Activated CD8-positive, alpha-beta T cell treated with anti-CD3 and anti-CD28 coated beads, Interleukin-2, amount 10 ng/mL, durations not matched to agents 7 days and 5 days (primary cell): ENCODE measurements around the gene ZFP36L1. TPM values are rescaled to one million over a fixed set of nuclear protein-coding genes. Genes with fewer than 3 reads are reported as not detected.
A peak's percentile ranks its signal among the peaks of the same experiment; 100 is the strongest.

Source experiments
- ATAC-seq: fragments of 150-1000 bp; cut with Tn5 transposase; one replicate; pipeline ENCODE4 v1.10.0; 2021; ENCODE audit warnings: moderate library complexity
- CTCF ChIA-PET: fragments of 350-600 bp; sonication (Branson Sonifier 250); formaldehyde crosslinking; loops from one replicate; lab custom pipeline; 2021; ENCODE audit warnings: antibody characterized with exemption; lab: Charles Lee
- POLR2A ChIA-PET: fragments of 350-600 bp; sonication (Branson Sonifier 250); formaldehyde crosslinking; loops from one replicate; lab custom pipeline; 2021; ENCODE audit warnings: antibody characterized with exemption; lab: Charles Lee
- DNase-seq: peaks from one replicate; pipeline ENCODE4 v3.0.0-alpha.2; 2020
- H3K27ac Mint-ChIP-seq: one replicate; pipeline ENCODE4 v1.8.0; 2021; ENCODE audit warnings: mild to moderate bottlenecking, mixed read lengths
- H3K27me3 Mint-ChIP-seq: one replicate; pipeline ENCODE4 v1.8.0; 2021; ENCODE audit warnings: low read depth, mixed read lengths
- H3K36me3 Mint-ChIP-seq: one replicate; pipeline ENCODE4 v1.8.0; 2021; ENCODE audit warnings: low read depth, mixed read lengths
- H3K4me1 Mint-ChIP-seq: one replicate; pipeline ENCODE4 v1.8.0; 2021; ENCODE audit warnings: low read depth, mixed read lengths
- H3K4me3 Mint-ChIP-seq: one replicate; pipeline ENCODE4 v1.8.0; 2021; ENCODE audit warnings: mild to moderate bottlenecking, mixed read lengths
- H3K9me3 Mint-ChIP-seq: one replicate; pipeline ENCODE4 v1.8.0; 2022; ENCODE audit warnings: mixed read lengths; ENCODE audit not compliant: insufficient read depth
- total RNA-seq, 2 experiments: library from RNA; stranded (reverse); gene quantifications; one replicate each; pipeline ENCODE4 v1.2.3, GENCODE V29; 2021

Gene ZFP36L1
- total RNA-seq, 2 experiments from 2014 or later: 63.3 to 73.2 TPM

GRCh38 chr14:68760761-68761160 is 32.1 kb downstream of the ZFP36L1 start:
- H3K9me3 Mint-ChIP-seq: no peaks in the 10 kb centered on the region
- ChIA-PET CTCF (interaction anchor here (1.2 to 1.4 kb wide), 2 partner anchors 22 to 41 kb away, joined by 4 to 5 read pairs; no protein-coding TSS in a partner anchor), POLR2A (no interaction called here)
- H3K4me3 Mint-ChIP-seq: no peak overlapping the region
- ATAC-seq: no peak
- DNase-seq: no peak
- H3K36me3 Mint-ChIP-seq: no peaks in the 10 kb centered on the region
- no peak overlapping the region for H3K27ac Mint-ChIP-seq
- peaks cover 1% of the 10 kb centered on the region for H3K27me3 Mint-ChIP-seq
- H3K4me1 Mint-ChIP-seq: peaks cover 33% of the 10 kb centered on the region

GRCh38 chr14:68759937-68760336 is 32.9 kb downstream of the ZFP36L1 start:
- Mint-ChIP-seq H3K4me1 (peaks cover 27% of the 10 kb centered on the region), H3K36me3 (no peaks in the 10 kb centered on the region), H3K27ac (peak overlapping the region; percentile 19), H3K27me3 (peaks cover 1% of the 10 kb centered on the region), H3K4me3 (no peak overlapping the region), H3K9me3 (no peaks in the 10 kb centered on the region)
- no peak for ATAC-seq
- DNase-seq: no peak
- ChIA-PET CTCF (interaction anchor here (1.1 to 1.4 kb wide), 2 partner anchors 20 to 22 kb away, joined by 3 to 4 read pairs; no protein-coding TSS in a partner anchor), POLR2A (no interaction called here)

GRCh38 chr14:68759017-68759560 is 33.8 kb downstream of the ZFP36L1 start:
- CTCF ChIA-PET: interaction anchor here (1.7 kb wide), 1 partner anchor 21 kb away, joined by 7 read pairs; no protein-coding TSS in a partner anchor
- peaks cover 23% of the 10 kb centered on the region for H3K4me1 Mint-ChIP-seq
- POLR2A ChIA-PET: no interaction called here
- H3K4me3 Mint-ChIP-seq: no peak overlapping the region
- DNase-seq: no peak
- no peak overlapping the region for H3K27ac Mint-ChIP-seq
- H3K36me3 Mint-ChIP-seq: no peaks in the 10 kb centered on the region
- peaks cover 1% of the 10 kb centered on the region for H3K27me3 Mint-ChIP-seq
- ATAC-seq: no peak
- no peaks in the 10 kb centered on the region for H3K9me3 Mint-ChIP-seq

- ATAC-seq: no peak
- no peaks in the 10 kb centered on the region for H3K36me3 Mint-ChIP-seq
- DNase-seq: no peak
- no peak overlapping the region for H3K4me3 Mint-ChIP-seq
- H3K9me3 Mint-ChIP-seq: no peaks in the 10 kb centered on the region
- no peak overlapping the region for H3K27ac Mint-ChIP-seq
- ChIA-PET POLR2A (interaction anchor here (0.6 to 0.9 kb wide), 2 partner anchors 31 to 184 kb away, joined by 3 read pairs; no protein-coding TSS in a partner anchor), CTCF (interaction anchor here (1.7 kb wide), 1 partner anchor 22 kb away, joined by 7 read pairs; no protein-coding TSS in a partner anchor)
- H3K27me3 Mint-ChIP-seq: peaks cover under 1% of the 10 kb centered on the region
- peaks cover 23% of the 10 kb centered on the region for H3K4me1 Mint-ChIP-seq
Observed at GRCh38 chr14:68758301-68758700, 34.6 kb downstream of the ZFP36L1 start.

GRCh38 chr14:68757618-68758081 is 35.2 kb downstream of the ZFP36L1 start:
- H3K4me1 Mint-ChIP-seq: peaks cover 23% of the 10 kb centered on the region
- H3K27me3 Mint-ChIP-seq: no peaks in the 10 kb centered on the region
- H3K27ac Mint-ChIP-seq: no peak overlapping the region
- ATAC-seq (no peak), DNase-seq (no peak)
- ChIA-PET CTCF (interaction anchor here (1.2 to 1.7 kb wide), 5 partner anchors 13 to 43 kb away, joined by 3 to 7 read pairs (median 3); partner anchors contain the start of gene ZFP36L1), POLR2A (interaction anchor here (0.5 to 0.9 kb wide), 3 partner anchors 31 to 183 kb away, joined by 3 read pairs; no protein-coding TSS in a partner anchor)
- no peaks in the 10 kb centered on the region for H3K9me3 Mint-ChIP-seq
- H3K4me3 Mint-ChIP-seq: no peak overlapping the region
- no peaks in the 10 kb centered on the region for H3K36me3 Mint-ChIP-seq

- ChIA-PET POLR2A (no interaction called here), CTCF (interaction anchor here (1.2 to 1.3 kb wide), 4 partner anchors 12 to 42 kb away, joined by 3 to 4 read pairs (median 3); partner anchors contain the start of gene ZFP36L1)
- no peak overlapping the region for H3K4me3 Mint-ChIP-seq
- H3K9me3 Mint-ChIP-seq: no peaks in the 10 kb centered on the region
- no peak overlapping the region for H3K27ac Mint-ChIP-seq
- H3K27me3 Mint-ChIP-seq: peaks cover 3% of the 10 kb centered on the region
- ATAC-seq (no peak), DNase-seq (no peak)
- no peaks in the 10 kb centered on the region for H3K36me3 Mint-ChIP-seq
- peaks cover 23% of the 10 kb centered on the region for H3K4me1 Mint-ChIP-seq
Observed at GRCh38 chr14:68756734-68757133, 36.1 kb downstream of the ZFP36L1 start.

GRCh38 chr14:68756000-68756481 is 36.8 kb downstream of the ZFP36L1 start:
- DNase-seq: no peak
- CTCF ChIA-PET: interaction anchor here (1.3 kb wide), 1 partner anchor 32 kb away, joined by 4 read pairs; no protein-coding TSS in a partner anchor
- POLR2A ChIA-PET: interaction anchor here (1.1 kb wide), 1 partner anchor 26 kb away, joined by 3 read pairs; no protein-coding TSS in a partner anchor
- no peak overlapping the region for H3K4me3 Mint-ChIP-seq
- H3K27ac Mint-ChIP-seq: peak overlapping the region; percentile 5
- H3K27me3 Mint-ChIP-seq: peaks cover 3% of the 10 kb centered on the region
- H3K9me3 Mint-ChIP-seq: no peaks in the 10 kb centered on the region
- H3K4me1 Mint-ChIP-seq: peaks cover 23% of the 10 kb centered on the region
- no peak for ATAC-seq
- no peaks in the 10 kb centered on the region for H3K36me3 Mint-ChIP-seq

GRCh38 chr14:68755016-68755353 is 37.9 kb downstream of the ZFP36L1 start:
- Mint-ChIP-seq H3K4me3 (no peak overlapping the region), H3K27ac (no peak overlapping the region), H3K36me3 (no peaks in the 10 kb centered on the region), H3K27me3 (peaks cover 3% of the 10 kb centered on the region), H3K9me3 (no peaks in the 10 kb centered on the region), H3K4me1 (peaks cover 23% of the 10 kb centered on the region)
- no peak for DNase-seq
- ChIA-PET POLR2A (interaction anchor here (0.7 to 1.1 kb wide), 2 partner anchors 10 to 27 kb away, joined by 3 to 4 read pairs; no protein-coding TSS in a partner anchor), CTCF (interaction anchor here (0.6 kb wide), 2 partner anchors 34 to 872 kb away, joined by 3 read pairs; no protein-coding TSS in a partner anchor)
- ATAC-seq: no peak

GRCh38 chr14:68753690-68754089 is 39.2 kb downstream of the ZFP36L1 start:
- no peak overlapping the region for H3K4me3 Mint-ChIP-seq
- peaks cover 3% of the 10 kb centered on the region for H3K27me3 Mint-ChIP-seq
- ATAC-seq: no peak
- ChIA-PET POLR2A (no interaction called here), CTCF (no interaction called here)
- H3K4me1 Mint-ChIP-seq: peaks cover 18% of the 10 kb centered on the region
- H3K9me3 Mint-ChIP-seq: no peaks in the 10 kb centered on the region
- DNase-seq: no peak
- no peaks in the 10 kb centered on the region for H3K36me3 Mint-ChIP-seq
- H3K27ac Mint-ChIP-seq: no peak overlapping the region

- ATAC-seq (no peak), DNase-seq (no peak)
- Mint-ChIP-seq H3K9me3 (no peaks in the 10 kb centered on the region), H3K4me3 (no peak overlapping the region), H3K36me3 (no peaks in the 10 kb centered on the region), H3K4me1 (peaks cover 7% of the 10 kb centered on the region), H3K27ac (no peak overlapping the region), H3K27me3 (peaks cover 5% of the 10 kb centered on the region)
- ChIA-PET CTCF (no interaction called here), POLR2A (interaction anchor here (0.6 kb wide), 1 partner anchor 459 kb away, joined by 3 read pairs; no protein-coding TSS in a partner anchor)
Observed at GRCh38 chr14:68752271-68753006, 40.4 kb downstream of the ZFP36L1 start.

- Mint-ChIP-seq H3K27ac (no peak overlapping the region), H3K4me1 (no peaks in the 10 kb centered on the region), H3K36me3 (no peaks in the 10 kb centered on the region), H3K27me3 (peaks cover 8% of the 10 kb centered on the region), H3K4me3 (no peak overlapping the region), H3K9me3 (no peaks in the 10 kb centered on the region)
- DNase-seq (no peak), ATAC-seq (no peak)
- ChIA-PET POLR2A (no interaction called here), CTCF (no interaction called here)
Observed at GRCh38 chr14:68749487-68750475, 43.1 kb downstream of the ZFP36L1 start.
